Skeletal muscle satellite cell (primary cell): ENCODE measurements around the gene TRAF3IP1.

Experiments
- H3K27me3 ChIP-seq: 2 replicates; pipeline ENCODE4 v1.7.0; 2013; ENCODE audit warnings: low read length; ENCODE audit not compliant: control insufficient read depth, insufficient read depth
- H3K36me3 ChIP-seq: 2 replicates; pipeline ENCODE4 v1.7.0; 2013; ENCODE audit warnings: mild to moderate bottlenecking, control low read depth, low read length; ENCODE audit not compliant: insufficient read depth
- H3K4me1 ChIP-seq: 2 replicates; pipeline ENCODE4 v1.7.0; 2013; ENCODE audit warnings: low read length; ENCODE audit not compliant: control insufficient read depth, insufficient read depth
- H3K4me2 ChIP-seq: 2 replicates; pipeline ENCODE4 v1.7.0; 2013; ENCODE audit warnings: mild to moderate bottlenecking, low read length
- H3K4me3 ChIP-seq: 2 replicates; pipeline ENCODE4 v1.7.0; 2013; ENCODE audit warnings: low read length
- H3K9ac ChIP-seq: 2 replicates; pipeline ENCODE4 v1.7.0; 2013; ENCODE audit warnings: mild to moderate bottlenecking, low read depth, low read length, moderate library complexity
- H3K9me3 ChIP-seq: replicated peaks from 2 replicates; pipeline ENCODE4 v1.7.0; 2013; ENCODE audit warnings: mild to moderate bottlenecking, control low read depth, low read length

Gene TRAF3IP1

DNA sequence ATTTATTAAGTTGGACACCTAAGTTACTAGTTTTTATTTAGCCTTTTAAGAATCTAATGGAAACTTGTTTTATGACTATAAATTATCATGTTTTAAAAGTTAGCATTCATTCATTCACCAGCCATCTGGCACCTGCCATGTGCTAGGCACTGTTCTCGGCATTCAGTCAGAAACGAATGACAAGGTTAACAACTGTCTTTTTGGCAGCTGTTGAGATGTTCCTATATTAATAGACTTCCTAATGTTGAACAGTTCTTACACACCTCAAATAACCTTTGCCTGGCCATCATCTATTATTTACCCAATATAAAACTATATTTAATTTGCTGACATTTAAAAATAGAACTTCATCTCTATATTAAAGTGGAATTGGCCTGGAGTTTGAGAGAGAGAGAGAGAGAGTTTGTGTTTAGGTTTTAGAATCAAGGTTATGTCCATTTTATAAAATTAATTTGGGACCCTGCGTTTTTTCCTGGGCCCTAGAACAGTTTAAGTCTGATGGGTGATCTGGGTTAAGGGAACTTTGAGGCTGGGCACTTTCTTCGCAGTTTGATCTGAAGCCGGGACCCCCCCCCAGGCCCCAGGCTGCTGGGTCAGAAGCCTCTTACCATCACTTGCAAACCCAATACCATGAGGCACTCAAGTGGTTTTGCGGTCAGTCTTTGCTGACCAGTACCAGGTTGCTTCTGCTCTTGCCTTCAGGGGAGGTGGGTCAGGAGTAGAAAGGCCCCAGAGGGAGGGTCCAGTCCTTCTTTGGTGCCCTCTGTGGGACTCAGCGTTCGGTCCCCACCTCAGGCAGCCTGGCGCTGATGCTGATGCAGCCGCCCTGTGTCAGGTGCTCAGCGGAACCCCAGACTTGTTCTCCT is 58.1 kb downstream of the TRAF3IP1 start:
- peaks cover 26% of the 10 kb centered on the region for H3K4me1 ChIP-seq
- peaks cover 10% of the 10 kb centered on the region for H3K36me3 ChIP-seq
- H3K9ac ChIP-seq, result peak overlapping the region; percentile 9
- no peaks in the 10 kb centered on the region for H3K9me3 ChIP-seq
- no peak overlapping the region for H3K4me2 ChIP-seq
- H3K4me3 ChIP-seq, result no peak overlapping the region
- no peaks in the 10 kb centered on the region for H3K27me3 ChIP-seq

GRCh38 chr2:238379096-238379810 is 58.9 kb downstream of the TRAF3IP1 start:
- H3K9me3 ChIP-seq, result no peaks in the 10 kb centered on the region
- no peak overlapping the region for H3K4me3 ChIP-seq
- H3K27me3 ChIP-seq, result no peaks in the 10 kb centered on the region
- peaks cover 26% of the 10 kb centered on the region for H3K4me1 ChIP-seq
- peak overlapping the region; percentile 9 for H3K9ac ChIP-seq
- peaks cover 10% of the 10 kb centered on the region for H3K36me3 ChIP-seq
- peak overlapping the region; percentile 2 for H3K4me2 ChIP-seq

GRCh38 chr2:238380336-238380735 is 60.0 kb downstream of the TRAF3IP1 start:
- Histone ChIP-seq H3K9me3 (no peaks in the 10 kb centered on the region), H3K9ac (peak overlapping the region; percentile 44), H3K4me1 (peaks cover 26% of the 10 kb centered on the region), H3K4me3 (no peak overlapping the region), H3K4me2 (no peak overlapping the region), H3K27me3 (no peaks in the 10 kb centered on the region), H3K36me3 (peaks cover 10% of the 10 kb centered on the region)

DNA sequence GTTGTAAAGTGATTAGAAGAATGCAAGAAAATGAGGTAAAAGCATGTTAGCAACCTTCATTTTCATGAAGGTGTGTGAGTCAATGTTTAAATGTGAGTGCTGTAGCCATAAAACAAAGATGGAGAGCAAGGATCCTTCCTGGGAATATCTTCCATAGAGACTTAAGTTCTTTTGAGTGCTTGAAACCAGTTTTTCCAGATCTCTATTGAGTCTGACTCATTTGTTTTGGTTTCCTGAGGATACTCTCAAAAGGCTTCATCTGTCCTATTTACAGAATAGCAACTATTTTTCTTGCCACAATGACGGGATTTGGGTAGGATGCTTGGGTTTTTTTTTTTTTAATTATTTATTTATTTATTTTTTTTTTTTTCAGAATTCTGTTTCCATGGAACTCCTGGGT is 60.5 kb downstream of the TRAF3IP1 start:
- Histone ChIP-seq H3K36me3 (peaks cover 10% of the 10 kb centered on the region), H3K4me1 (peaks cover 26% of the 10 kb centered on the region), H3K4me3 (no peak overlapping the region), H3K9me3 (no peaks in the 10 kb centered on the region), H3K27me3 (no peaks in the 10 kb centered on the region), H3K9ac (peak overlapping the region; percentile 44), H3K4me2 (no peak overlapping the region)

GRCh38 chr2:238381341-238382115 is 61.2 kb downstream of the TRAF3IP1 start:
- Histone ChIP-seq H3K27me3 (no peaks in the 10 kb centered on the region), H3K9ac (no peak overlapping the region), H3K4me1 (peaks cover 26% of the 10 kb centered on the region), H3K4me2 (no peak overlapping the region), H3K36me3 (peaks cover 10% of the 10 kb centered on the region), H3K9me3 (no peaks in the 10 kb centered on the region), H3K4me3 (no peak overlapping the region)

GRCh38 chr2:238382381-238382781 is 62.1 kb downstream of the TRAF3IP1 start:
- H3K9me3 ChIP-seq, result no peaks in the 10 kb centered on the region
- H3K4me3 ChIP-seq, result no peak overlapping the region
- H3K4me2 ChIP-seq, result no peak overlapping the region
- H3K9ac ChIP-seq, result no peak overlapping the region
- H3K36me3 ChIP-seq, result peaks cover 10% of the 10 kb centered on the region
- H3K27me3 ChIP-seq, result no peaks in the 10 kb centered on the region
- peaks cover 26% of the 10 kb centered on the region for H3K4me1 ChIP-seq

DNA sequence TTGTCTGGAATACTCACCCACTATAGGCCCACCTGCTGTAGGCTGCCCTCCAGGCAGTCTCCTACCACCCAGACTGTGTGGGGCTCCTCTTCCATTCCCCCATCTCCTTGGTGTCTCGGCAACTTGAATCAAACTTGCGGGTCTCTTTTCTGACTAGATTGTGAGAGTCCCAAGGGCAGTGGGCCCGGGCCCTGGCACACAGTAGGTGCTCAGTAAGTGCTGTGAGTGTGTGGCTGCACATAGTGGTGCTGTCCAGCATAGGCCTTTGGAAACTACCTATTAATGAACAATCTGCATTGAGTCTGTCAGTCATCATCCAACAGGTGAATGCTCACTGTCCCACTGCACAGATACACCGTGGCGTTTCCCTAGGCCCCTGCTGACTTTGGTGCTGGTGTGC is 62.8 kb downstream of the TRAF3IP1 start:
- Histone ChIP-seq H3K4me3 (no peak overlapping the region), H3K4me2 (no peak overlapping the region), H3K36me3 (peaks cover 10% of the 10 kb centered on the region), H3K4me1 (peaks cover 26% of the 10 kb centered on the region), H3K9ac (no peak overlapping the region), H3K27me3 (no peaks in the 10 kb centered on the region), H3K9me3 (no peaks in the 10 kb centered on the region)

DNA sequence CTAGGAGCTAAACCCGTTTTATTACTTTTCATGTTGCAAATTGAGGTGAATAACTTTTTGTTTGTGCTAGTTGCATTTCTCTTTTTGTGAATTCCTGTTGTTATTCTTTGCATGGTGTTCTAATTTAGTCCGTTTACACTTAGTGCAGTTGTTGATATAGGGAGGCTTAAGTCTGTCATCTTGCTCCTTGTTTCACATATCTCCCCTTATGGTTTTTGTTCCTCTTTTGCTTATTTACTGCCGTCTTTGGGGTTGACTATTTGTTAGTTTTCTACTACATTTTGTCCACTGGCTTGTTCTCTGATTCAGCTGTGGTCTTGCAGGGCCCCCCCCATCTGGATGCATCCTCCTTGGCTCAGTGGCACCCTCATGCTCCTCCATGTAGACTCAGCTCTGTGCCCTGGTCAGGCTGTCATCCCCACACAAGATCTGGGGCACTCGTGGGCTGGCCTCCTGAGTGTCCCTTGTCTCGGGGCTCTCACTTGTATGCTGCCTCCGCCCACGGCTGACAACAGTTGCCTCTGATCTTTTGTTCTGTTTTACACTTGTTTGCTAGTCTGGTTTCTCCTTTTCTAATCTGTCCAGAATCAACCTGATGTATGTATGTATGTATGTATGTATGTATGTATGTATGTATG is 63.5 kb downstream of the TRAF3IP1 start:
- H3K36me3 ChIP-seq, result peaks cover 10% of the 10 kb centered on the region
- H3K4me3 ChIP-seq, result no peak overlapping the region
- no peak overlapping the region for H3K4me2 ChIP-seq
- H3K9ac ChIP-seq, result no peak overlapping the region
- no peaks in the 10 kb centered on the region for H3K27me3 ChIP-seq
- peaks cover 23% of the 10 kb centered on the region for H3K4me1 ChIP-seq
- H3K9me3 ChIP-seq, result no peaks in the 10 kb centered on the region

- Histone ChIP-seq H3K27me3 (no peaks in the 10 kb centered on the region), H3K4me2 (no peak overlapping the region), H3K9me3 (no peaks in the 10 kb centered on the region), H3K36me3 (peaks cover 6% of the 10 kb centered on the region), H3K4me3 (no peak overlapping the region), H3K9ac (no peak overlapping the region), H3K4me1 (no peaks in the 10 kb centered on the region)
Observed at GRCh38 chr2:238387332-238387731, 67.0 kb downstream of the TRAF3IP1 start.

DNA sequence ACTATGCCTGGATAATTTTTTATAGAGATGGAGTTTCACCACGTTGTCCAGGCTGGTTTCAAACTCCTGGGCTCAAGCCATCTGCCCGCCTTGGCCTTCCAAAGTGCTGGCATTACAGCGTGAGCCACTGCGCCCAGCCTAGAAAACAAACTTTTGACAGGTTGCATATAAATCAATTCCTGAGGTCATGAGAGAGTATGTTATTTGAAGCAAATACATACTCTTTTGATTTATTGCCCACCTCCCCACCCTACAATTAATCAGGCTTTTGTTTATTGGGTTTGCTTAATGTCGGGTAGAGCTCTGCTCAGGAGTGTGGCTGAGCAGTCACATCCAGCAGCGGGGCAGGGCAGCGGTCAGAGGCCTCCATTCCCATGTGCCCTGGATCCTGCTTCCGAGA is 68.5 kb downstream of the TRAF3IP1 start:
- no peak overlapping the region for H3K9ac ChIP-seq
- no peak overlapping the region for H3K4me2 ChIP-seq
- no peaks in the 10 kb centered on the region for H3K36me3 ChIP-seq
- no peaks in the 10 kb centered on the region for H3K4me1 ChIP-seq
- H3K4me3 ChIP-seq, result no peak overlapping the region
- no peaks in the 10 kb centered on the region for H3K9me3 ChIP-seq
- no peaks in the 10 kb centered on the region for H3K27me3 ChIP-seq
